Putamen (tissue), 1 donor: ENCODE results near the gene PAPLN.

Experiments used
- DNase-seq: peaks from one replicate; pipeline ENCODE4 v3.0.0-alpha.2; 2016; ENCODE audit warnings: low spot score

Gene PAPLN

DNA sequence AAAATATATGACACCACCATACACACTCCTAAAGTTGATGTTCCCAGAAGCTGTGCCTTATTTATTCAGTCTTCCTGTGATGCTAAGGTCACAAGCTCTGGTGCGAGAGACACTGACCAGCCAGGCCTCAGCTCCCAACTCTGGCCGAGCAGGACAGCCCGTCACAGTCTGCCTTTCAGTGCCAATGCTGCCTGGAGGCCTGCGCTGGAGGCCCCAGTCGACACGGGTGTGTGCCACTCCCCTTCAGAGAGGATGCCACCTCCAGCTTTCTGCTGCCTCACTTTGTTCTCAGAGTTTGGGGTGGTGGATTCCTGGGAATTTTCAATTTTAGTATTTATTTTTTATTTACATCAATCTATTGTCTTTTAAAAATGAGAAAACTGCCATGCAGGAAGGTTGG, 7.3 kb upstream of the PAPLN start:
- no peak for DNase-seq

- no peak for DNase-seq
These were observed 5.1 kb upstream of the PAPLN start for GRCh38 chr14:73231981-73232851.

DNA sequence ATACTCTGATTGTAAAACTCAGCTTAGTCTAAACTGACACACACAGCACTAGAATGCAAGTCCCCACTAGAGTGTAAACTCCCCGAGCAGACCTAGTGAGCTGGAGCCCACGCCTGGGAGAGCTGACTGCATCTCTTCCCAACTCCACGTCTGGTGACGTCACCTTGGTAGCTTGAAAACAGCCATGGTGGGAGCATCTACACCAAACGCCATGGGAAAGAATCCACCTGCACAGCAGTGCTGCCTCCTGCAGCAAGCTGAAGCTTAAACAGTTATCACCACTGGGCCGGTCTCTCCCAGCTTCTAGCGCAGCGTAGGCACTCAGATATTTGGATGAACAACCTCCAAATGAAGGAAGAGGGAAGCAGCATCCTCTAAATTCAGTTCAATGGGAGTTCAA, 4.3 kb upstream of the PAPLN start:
- no peak for DNase-seq

GRCh38 chr14:73233564-73233963, 3.7 kb upstream of the PAPLN start:
- DNase-seq, result no peak

DNA sequence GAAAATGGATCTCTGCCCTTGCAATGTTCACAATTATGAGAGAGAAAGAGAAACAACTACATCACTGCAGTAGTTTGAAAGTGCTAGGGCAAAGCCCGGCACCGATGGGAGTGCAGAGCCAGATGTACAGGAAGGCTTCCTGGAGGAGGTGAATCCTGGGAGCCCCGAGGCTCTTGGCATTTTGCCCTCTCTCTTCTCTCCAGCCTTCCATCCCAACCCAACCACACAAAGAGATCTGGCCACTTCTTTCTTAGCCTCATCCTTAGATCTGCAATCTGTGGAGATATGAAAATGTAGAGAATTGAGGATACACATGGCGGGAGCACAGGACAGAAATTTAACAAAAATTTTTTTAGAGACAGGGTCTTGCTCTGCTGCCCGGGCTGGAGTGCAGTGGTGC, 3.3 kb upstream of the PAPLN start:
- DNase-seq, result no peak

DNA sequence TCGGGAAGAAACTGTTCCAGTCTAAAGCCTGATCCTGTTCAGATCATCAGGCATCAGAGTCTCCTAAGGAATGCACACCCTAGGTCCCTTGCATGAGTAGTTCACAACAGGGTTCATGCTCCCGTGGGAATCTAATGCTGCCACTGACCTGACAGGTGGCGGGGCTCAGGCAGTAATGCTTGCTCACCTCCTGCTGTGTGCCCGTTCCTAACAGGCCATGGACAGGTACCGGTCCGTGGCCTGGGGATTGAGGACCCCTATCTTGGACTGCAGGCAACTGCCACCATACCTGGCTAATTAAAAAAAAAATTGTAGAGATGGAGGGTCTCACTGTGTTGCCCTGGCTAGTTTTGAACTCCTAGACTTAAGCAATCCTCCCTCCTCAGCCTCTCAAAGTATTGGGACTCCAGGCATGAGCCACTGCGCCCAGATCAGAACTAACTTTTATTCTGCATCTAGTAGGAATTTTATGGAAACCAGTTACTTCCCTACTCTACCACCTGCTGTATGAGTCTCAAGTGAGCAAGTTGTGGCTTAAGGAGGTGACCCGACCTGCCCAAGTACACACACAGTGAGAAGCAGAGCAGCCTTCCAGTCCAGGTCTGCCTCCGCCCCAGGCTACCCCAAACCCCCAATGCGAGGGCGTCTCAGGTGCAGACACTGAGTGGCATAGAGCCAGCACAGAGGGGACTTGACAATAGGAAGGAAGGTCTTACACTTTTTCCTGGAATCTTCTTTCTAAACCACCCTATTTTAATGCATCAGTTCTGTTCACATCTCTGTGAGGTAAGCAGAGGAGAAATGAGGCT, 2.5 kb upstream of the PAPLN start:
- no peak for DNase-seq

DNA sequence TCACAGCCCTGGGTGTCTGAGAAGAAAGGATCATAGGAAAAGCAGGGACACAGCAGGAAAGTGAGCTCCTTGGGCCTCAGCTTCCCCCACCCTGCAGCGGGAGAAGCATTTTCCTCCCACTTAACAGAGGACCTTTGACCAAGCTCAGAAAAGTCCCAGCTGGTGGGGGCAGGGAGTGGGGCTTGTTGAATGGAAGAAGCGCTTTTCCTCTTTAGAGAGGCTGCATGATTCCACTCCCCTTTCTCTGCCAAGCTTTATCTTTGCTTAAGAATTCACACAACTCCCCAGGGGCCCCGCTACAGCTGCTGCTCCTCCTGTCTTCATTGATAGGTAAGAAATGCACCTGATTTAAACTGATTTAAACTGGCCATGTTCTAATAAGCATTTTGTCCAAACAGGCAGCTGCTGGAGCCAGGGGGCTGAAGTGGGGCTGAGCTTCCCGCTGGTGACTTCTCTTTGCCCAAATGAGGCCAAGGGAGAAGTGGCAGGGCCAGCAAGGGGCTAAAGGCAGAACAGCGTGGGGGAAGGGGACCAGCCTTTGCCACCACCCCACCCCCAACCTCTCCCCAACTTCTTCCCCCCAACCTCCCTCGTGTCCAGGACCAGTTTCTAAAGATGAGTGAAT, 1.7 kb upstream of the PAPLN start:
- DNase-seq, result no peak

GRCh38 chr14:73236157-73236556, 1.1 kb upstream of the PAPLN start:
- DNase-seq, result no peak

DNA sequence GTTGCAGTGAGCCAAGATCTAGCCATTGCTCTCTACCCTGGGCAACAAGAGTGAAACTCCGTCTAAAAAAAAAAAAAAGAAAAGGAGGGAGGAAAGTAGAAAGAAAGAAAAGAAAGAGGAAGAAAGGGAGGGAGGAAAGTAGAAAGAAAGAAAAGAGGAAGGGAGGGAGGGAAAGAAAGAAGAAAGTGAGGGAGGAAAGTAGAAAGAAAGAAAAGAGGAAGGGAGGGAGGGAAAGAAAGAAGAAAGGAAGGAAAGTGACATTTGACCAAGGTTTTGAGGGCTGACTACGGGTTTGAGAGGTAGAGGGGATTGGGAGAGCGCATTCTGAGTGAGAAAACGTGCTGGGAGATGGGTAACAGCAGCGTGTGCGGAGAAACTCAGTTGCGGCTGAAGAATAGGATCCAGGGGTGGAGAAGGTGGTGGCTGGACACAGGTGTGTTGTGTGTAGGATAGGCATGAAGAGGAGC, 521 bp upstream of the PAPLN start:
- DNase-seq, result no peak

- DNase-seq, result no peak
These were observed 599 bp downstream of the PAPLN start for GRCh38 chr14:73237786-73238423.

DNA sequence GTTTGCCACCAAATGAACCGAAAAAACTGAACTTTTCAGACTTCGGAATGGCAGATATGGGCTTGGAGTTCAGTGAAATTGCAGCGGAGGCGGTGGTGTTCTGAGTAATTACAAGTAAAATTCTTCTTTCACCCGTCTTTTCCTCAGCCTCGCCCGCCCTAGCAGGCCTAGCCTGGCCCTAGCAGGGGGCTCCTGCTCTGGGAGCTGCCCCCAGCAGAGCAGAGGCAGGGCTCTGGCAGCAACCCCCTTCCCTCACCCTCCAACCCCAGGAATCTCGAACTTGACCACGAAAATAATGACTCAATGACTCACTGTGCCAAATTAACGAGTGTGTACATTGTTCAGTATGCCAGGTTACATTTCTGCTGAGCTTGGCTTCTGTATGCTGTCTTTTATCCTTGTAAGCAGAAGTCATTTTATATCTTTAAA, 1.1 kb downstream of the PAPLN start:
- no peak for DNase-seq

GRCh38 chr14:73238941-73239340, 1.6 kb downstream of the PAPLN start:
- no peak for DNase-seq

DNA sequence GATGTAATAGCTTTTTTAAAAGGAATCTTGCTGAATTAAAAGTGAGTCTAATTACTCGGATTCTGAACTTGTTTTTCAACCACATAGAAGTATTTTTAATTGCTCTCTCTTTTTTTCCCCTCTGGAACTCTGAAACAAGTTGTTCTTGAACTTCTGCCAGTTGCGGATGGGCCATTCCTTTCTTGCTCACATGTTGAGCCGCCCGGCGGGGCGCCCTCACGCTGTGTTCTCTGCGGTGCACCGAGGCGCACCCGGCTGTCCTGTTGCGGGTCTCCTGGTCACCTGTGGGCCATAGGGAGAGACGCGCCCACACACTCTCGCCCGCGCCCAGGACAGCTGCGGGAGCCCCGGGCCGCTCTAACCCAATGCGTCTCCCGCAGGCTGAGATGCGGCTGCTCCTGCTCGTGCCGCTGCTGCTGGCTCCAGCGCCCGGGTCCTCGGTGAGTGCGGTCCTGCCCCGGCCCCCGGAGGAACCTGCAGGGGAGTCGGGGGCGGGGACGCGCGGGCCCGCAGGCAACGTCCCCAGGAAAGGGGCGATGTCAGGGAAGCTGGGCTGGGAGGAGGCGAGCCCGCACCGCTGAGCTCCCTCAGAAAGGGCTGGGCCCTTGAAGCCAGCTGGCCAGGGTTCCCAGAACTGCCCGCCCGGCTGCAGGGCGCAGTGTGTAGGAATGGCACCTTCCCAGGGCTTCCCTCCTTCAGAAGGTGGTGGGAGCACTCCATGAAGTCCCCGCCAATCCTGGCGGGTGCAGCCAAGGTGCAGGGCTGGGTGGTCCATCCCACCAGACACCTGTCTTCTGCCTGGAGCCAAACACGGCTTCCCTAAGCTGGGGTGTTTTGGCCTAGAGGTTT, 2.3 kb downstream of the PAPLN start:
- peak; percentile 56 for DNase-seq

DNA sequence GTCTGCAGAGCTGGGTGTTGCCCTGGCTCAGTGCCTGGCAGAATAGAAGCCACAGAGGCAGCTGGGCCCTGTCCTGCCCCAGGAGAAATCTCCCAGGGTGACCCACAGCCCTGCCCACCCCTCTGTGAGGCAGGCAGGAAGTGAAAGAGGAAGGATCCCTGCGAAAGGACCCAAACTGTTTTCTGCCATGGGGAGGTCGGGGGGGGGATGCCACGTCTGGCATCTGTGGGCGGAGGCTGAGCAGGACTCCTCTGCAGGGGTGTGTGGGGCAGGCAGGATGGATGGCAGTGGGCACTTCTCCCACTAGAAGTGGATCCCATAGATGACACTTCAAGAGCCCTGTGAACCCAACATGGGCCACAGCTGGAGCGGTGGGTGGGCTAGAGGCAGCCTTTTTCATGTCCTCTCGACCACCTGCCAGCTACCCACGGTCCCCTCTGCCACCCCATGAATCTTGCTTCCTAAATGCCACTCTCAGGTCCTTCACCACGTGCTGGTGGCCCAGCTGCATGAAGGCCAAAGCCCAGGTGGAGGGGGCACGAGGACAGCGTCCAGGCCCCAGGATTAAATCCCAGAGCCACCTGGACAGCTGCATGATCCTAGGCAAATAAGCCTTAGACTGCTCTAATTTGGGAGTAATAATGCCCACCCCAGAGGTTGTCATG, 3.6 kb downstream of the PAPLN start:
- no peak for DNase-seq

GRCh38 chr14:73241481-73242165, 4.3 kb downstream of the PAPLN start:
- no peak for DNase-seq

DNA sequence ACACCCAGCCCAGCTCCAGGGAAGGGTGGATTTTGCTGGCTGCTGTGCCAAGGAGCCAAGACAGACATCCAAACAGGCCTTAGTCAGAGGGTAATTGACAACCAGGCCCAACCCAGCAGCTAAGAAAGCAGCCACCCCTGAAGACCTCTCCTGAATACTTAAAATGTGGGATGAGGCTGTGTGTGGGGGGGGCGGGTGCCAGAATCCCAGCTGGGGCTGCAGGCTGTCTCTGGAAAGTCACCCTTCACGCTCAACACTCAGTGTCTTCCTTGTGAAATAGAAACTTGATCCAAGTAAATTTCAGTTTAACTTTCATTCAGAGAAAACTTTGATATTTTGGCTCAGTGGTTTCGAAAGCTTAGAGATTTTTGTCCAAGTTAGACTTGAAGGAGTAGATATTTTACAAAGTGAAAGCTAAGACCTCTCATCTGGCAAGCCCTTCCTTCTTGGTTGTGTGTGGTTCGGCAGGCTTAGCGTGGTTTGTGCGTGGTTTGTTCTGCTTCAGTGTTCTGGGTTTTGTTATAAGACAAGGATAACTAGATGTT, 5.1 kb downstream of the PAPLN start:
- peak; percentile 34 for DNase-seq

DNA sequence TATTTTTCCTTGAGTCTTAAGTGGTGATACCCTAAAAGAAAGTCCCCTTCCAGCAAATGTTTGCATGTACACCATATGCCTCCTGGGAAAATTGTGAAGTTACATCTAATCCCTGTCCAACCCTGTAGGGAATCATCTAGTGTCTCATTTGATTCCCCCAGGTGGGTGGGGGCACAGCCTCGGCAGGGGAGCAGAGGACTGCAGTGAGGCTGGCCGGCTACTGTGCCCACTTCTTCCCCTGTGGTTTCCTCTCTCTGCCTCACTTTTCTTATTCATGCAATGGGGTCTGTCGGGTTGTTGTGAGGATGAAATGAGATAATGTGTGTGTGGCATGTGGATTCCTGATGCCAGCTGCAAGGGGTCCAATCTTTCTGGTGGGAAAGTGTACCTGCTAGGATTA, 6.0 kb downstream of the PAPLN start:
- DNase-seq, result no peak

DNA sequence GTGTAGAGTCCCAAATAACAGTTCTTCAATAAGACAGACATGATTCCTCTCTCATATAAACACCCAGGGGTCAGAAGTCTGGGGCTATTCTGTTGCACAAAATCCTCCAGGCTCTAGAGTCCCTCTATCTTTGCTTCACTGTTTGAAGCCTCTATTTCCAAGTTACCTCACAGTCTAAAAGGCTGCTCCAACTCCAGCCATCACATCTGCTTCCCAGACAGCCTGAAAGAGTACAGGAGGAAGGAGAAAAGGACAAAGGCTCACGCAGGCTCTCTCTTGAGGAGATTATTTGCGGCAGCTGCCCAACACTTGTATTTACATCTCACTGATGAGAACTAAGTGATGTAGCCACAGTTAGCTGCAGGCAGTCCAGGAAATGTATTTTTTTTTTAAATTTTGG, 6.4 kb downstream of the PAPLN start:
- DNase-seq, result no peak

DNA sequence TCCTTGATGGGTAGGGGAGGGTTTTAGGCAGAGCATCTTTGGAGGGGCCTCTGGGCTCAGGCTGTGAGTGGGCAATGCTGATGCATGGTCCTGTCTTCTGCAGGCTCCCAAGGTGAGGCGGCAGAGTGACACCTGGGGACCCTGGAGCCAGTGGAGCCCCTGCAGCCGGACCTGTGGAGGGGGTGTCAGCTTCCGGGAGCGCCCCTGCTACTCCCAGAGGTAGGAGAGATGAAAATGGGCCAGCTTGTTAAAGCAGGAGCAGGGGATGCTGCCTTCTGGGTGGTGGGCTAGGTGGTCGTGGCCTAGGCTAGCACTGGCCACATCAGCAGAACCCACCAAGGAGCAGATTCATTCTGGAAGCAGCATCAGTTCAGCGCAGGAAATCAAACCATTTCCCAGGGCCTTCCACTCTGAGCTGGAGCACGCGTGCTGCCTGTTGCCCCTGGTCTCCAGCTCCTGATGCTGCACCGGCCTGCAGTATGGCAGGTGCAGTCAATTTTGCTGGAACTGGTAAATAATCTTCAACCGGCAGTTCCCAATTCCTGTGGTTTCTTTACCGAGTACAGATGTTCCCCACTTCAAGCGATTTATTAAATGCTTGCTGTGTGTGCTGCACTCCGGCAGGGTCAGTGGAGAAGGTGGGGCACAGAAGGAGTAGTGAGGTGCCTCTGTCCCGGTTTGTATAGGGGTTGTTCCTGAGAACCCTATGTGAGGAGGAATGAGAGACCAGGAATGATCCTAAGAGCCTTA, 7.4 kb downstream of the PAPLN start:
- DNase-seq, result no peak
